Trophoblast cell (in vitro differentiated cells and primary cell): Measurements from ENCODE around the gene STKLD1.

Source experiments
- DNase-seq, 2 donors: peaks; one replicate each; pipeline ENCODE4 v3.0.0-alpha.2; 2016
- H2AFZ ChIP-seq: 2 replicates; pipeline ENCODE4 v1.6.1; 2013; ENCODE audit warnings: low read length, moderate library complexity, mild to moderate bottlenecking; ENCODE audit not compliant: insufficient read depth, poor library complexity
- H2AK5ac ChIP-seq: 2 replicates; pipeline ENCODE4 v1.6.1; 2013; ENCODE audit warnings: mild to moderate bottlenecking, low read length
- H2BK120ac ChIP-seq: 2 replicates; pipeline ENCODE4 v1.6.1; 2013; ENCODE audit warnings: low read length, mild to moderate bottlenecking, moderate library complexity; ENCODE audit not compliant: insufficient read depth, poor library complexity
- H2BK12ac ChIP-seq: 2 replicates; pipeline ENCODE4 v1.6.1; 2013; ENCODE audit warnings: mild to moderate bottlenecking, low read length, moderate library complexity
- H2BK5ac ChIP-seq: 2 replicates; pipeline ENCODE4 v1.6.1; 2013; ENCODE audit warnings: low read length, low read depth, moderate library complexity, mild to moderate bottlenecking; ENCODE audit not compliant: poor library complexity
- H3K14ac ChIP-seq: 2 replicates; pipeline ENCODE4 v1.6.1; 2013; ENCODE audit warnings: mild to moderate bottlenecking, low read length
- H3K18ac ChIP-seq: 2 replicates; pipeline ENCODE4 v1.6.1; 2013; ENCODE audit warnings: mild to moderate bottlenecking, low read length
- H3K23ac ChIP-seq: 2 replicates; pipeline ENCODE4 v1.6.1; 2013; ENCODE audit warnings: low read length
- H3K27ac ChIP-seq: 2 replicates; pipeline ENCODE4 v1.5.1; 2013; ENCODE audit warnings: low read depth, mild to moderate bottlenecking, inconsistent platforms, low read length, moderate library complexity
- H3K27me3 ChIP-seq: 2 replicates; pipeline ENCODE4 v1.6.1; 2013; ENCODE audit warnings: inconsistent platforms, mild to moderate bottlenecking, low read length, moderate library complexity; ENCODE audit not compliant: insufficient read depth
- H3K36me3 ChIP-seq, 2 experiments: 1 replicate in 1 of 2; 2 replicates in 1 of 2; pipeline ENCODE4 v1.6.1; 2013; ENCODE audit warnings: low read length in 2 of 2, mild to moderate bottlenecking in 2 of 2, moderate library complexity in 1 of 2; ENCODE audit not compliant: insufficient read depth in 2 of 2, control insufficient read depth in 1 of 2
- H3K4ac ChIP-seq: 2 replicates; pipeline ENCODE4 v1.6.1; 2013; ENCODE audit warnings: low read depth, mild to moderate bottlenecking, low read length, moderate library complexity
- H3K4me1 ChIP-seq, 2 experiments: 1 replicate in 1 of 2; 2 replicates in 1 of 2; pipeline ENCODE4 v1.6.1; 2013; ENCODE audit warnings: low read length in 2 of 2, mild to moderate bottlenecking in 2 of 2, moderate library complexity in 1 of 2; ENCODE audit not compliant: insufficient read depth in 2 of 2, control insufficient read depth in 1 of 2
- H3K4me2 ChIP-seq: 2 replicates; pipeline ENCODE4 v1.6.1; 2013; ENCODE audit warnings: inconsistent platforms, mild to moderate bottlenecking, low read length, moderate library complexity
- H3K4me3 ChIP-seq: 2 replicates; pipeline ENCODE4 v1.5.1; 2013; ENCODE audit warnings: mild to moderate bottlenecking, low read depth, low read length, inconsistent platforms
- H3K79me1 ChIP-seq: one replicate; pipeline ENCODE4 v1.6.1; 2013; ENCODE audit warnings: low read length
- H3K79me2 ChIP-seq: 2 replicates; pipeline ENCODE4 v1.6.1; 2013; ENCODE audit warnings: low read length, mild to moderate bottlenecking; ENCODE audit not compliant: control insufficient read depth, insufficient read depth, poor library complexity
- H3K9ac ChIP-seq: 2 replicates; pipeline ENCODE4 v1.6.1; 2013; ENCODE audit warnings: mild to moderate bottlenecking, low read length
- H3K9me3 ChIP-seq: 2 replicates; pipeline ENCODE4 v1.6.1; 2013; ENCODE audit warnings: low read depth, mild to moderate bottlenecking, control low read depth, inconsistent platforms, low read length; ENCODE audit not compliant: insufficient read depth
- H4K12ac ChIP-seq: 2 replicates; pipeline ENCODE4 v1.6.1; 2013; ENCODE audit warnings: low read depth, mild to moderate bottlenecking, low read length, moderate library complexity
- H4K8ac ChIP-seq: 2 replicates; pipeline ENCODE4 v1.6.1; 2013; ENCODE audit warnings: low read depth, mild to moderate bottlenecking, low read length, moderate library complexity
- H4K91ac ChIP-seq: one replicate; pipeline ENCODE4 v1.6.1; 2013; ENCODE audit warnings: low read depth, mild to moderate bottlenecking, low read length, moderate library complexity
- WGBS: extraction: QIAGEN DNeasy Blood & Tissue Kit; methylation state at CpG from one replicate; pipeline ENCODE4 v1.1.7; 2013; ENCODE audit warnings: missing lambda C conversion rate; ENCODE audit not compliant: insufficient read length, insufficient coverage; ENCODE audit errors: extremely low coverage; 5-methylcytosine and 5-hydroxymethylcytosine counted together

Gene STKLD1

GRCh38 chr9:133331221-133331620 is 44.9 kb upstream of the STKLD1 start:
- Histone ChIP-seq H4K12ac (no peak overlapping the region), H2BK12ac (no peak overlapping the region), H2BK120ac (no peak overlapping the region), H3K18ac (no peak overlapping the region), H3K4ac (no peak overlapping the region), H3K27me3 (no peaks in the 10 kb centered on the region), H3K4me2 (no peak overlapping the region), H3K4me1 (no peaks in the 10 kb centered on the region), H4K8ac (no peak overlapping the region), H3K9ac (no peak overlapping the region), H3K4me3 (no peak overlapping the region), H3K14ac (no peak overlapping the region), H2AK5ac (no peak overlapping the region), H3K36me3 (peaks cover 34 to 40% of the 10 kb centered on the region in 2 experiments), H3K79me1 (peaks cover 3% of the 10 kb centered on the region), H4K91ac (no peak overlapping the region), H2AFZ (no peak overlapping the region), H3K27ac (no peak overlapping the region), H2BK5ac (no peak overlapping the region), H3K23ac (no peak overlapping the region), H3K9me3 (peaks cover 2% of the 10 kb centered on the region), H3K79me2 (peaks cover 5% of the 10 kb centered on the region)
- WGBS = no CpG with 5 or more reads among the region's 19 CpGs
- no peak for DNase-seq

GRCh38 chr9:133331641-133332380 is 44.4 kb upstream of the STKLD1 start:
- H3K4me3 ChIP-seq = no peak overlapping the region
- no peak overlapping the region for H3K23ac ChIP-seq
- H2BK5ac ChIP-seq = no peak overlapping the region
- no peak overlapping the region for H2AK5ac ChIP-seq
- no peak overlapping the region for H2BK120ac ChIP-seq
- H3K9ac ChIP-seq = no peak overlapping the region
- peaks cover 6% of the 10 kb centered on the region for H3K79me1 ChIP-seq
- no peak overlapping the region for H3K4ac ChIP-seq
- no peak overlapping the region for H2AFZ ChIP-seq
- H4K12ac ChIP-seq = no peak overlapping the region
- H3K4me1 ChIP-seq = peaks cover 0 to 3% of the 10 kb centered on the region in 2 experiments
- peak; percentile 47 to 69 for DNase-seq
- no peaks in the 10 kb centered on the region for H3K27me3 ChIP-seq
- H3K9me3 ChIP-seq = peaks cover 2% of the 10 kb centered on the region
- peaks cover 5% of the 10 kb centered on the region for H3K79me2 ChIP-seq
- H3K4me2 ChIP-seq = no peak overlapping the region
- no peak overlapping the region for H3K18ac ChIP-seq
- no peak overlapping the region for H3K27ac ChIP-seq
- H3K14ac ChIP-seq = no peak overlapping the region
- no peak overlapping the region for H2BK12ac ChIP-seq
- H4K91ac ChIP-seq = no peak overlapping the region
- H4K8ac ChIP-seq = no peak overlapping the region
- WGBS = no CpG with 5 or more reads among the region's 57 CpGs
- H3K36me3 ChIP-seq = peaks cover 34 to 40% of the 10 kb centered on the region in 2 experiments

- H3K4ac ChIP-seq = no peak overlapping the region
- H3K9ac ChIP-seq = no peak overlapping the region
- H3K4me1 ChIP-seq = peaks cover 0 to 3% of the 10 kb centered on the region in 2 experiments
- H4K8ac ChIP-seq = no peak overlapping the region
- H3K18ac ChIP-seq = no peak overlapping the region
- H3K27ac ChIP-seq = no peak overlapping the region
- no peaks in the 10 kb centered on the region for H3K27me3 ChIP-seq
- H2BK120ac ChIP-seq = no peak overlapping the region
- H3K14ac ChIP-seq = no peak overlapping the region
- DNase-seq = no peak
- H2BK12ac ChIP-seq = no peak overlapping the region
- H3K4me2 ChIP-seq = no peak overlapping the region
- H2AFZ ChIP-seq = no peak overlapping the region
- peaks cover 34 to 40% of the 10 kb centered on the region in 2 experiments for H3K36me3 ChIP-seq
- H3K4me3 ChIP-seq = no peak overlapping the region
- peaks cover 5% of the 10 kb centered on the region for H3K79me2 ChIP-seq
- no peak overlapping the region for H2AK5ac ChIP-seq
- no peak overlapping the region for H3K23ac ChIP-seq
- no peak overlapping the region for H4K12ac ChIP-seq
- no CpG with 5 or more reads among the region's 20 CpGs for WGBS
- no peak overlapping the region for H2BK5ac ChIP-seq
- H4K91ac ChIP-seq = no peak overlapping the region
- peaks cover 2% of the 10 kb centered on the region for H3K9me3 ChIP-seq
- peaks cover 6% of the 10 kb centered on the region for H3K79me1 ChIP-seq
These were observed 43.8 kb upstream of the STKLD1 start for GRCh38 chr9:133332381-133332730.

GRCh38 chr9:133333011-133333410 is 43.2 kb upstream of the STKLD1 start:
- H2BK5ac ChIP-seq = no peak overlapping the region
- H3K79me1 ChIP-seq = peaks cover 6% of the 10 kb centered on the region
- H3K23ac ChIP-seq = no peak overlapping the region
- no peaks in the 10 kb centered on the region for H3K27me3 ChIP-seq
- no peak overlapping the region for H3K9ac ChIP-seq
- no CpG with 5 or more reads among the region's 11 CpGs for WGBS
- H2AK5ac ChIP-seq = no peak overlapping the region
- H3K4ac ChIP-seq = no peak overlapping the region
- no peak overlapping the region for H2BK12ac ChIP-seq
- H3K4me2 ChIP-seq = no peak overlapping the region
- no peak overlapping the region for H2AFZ ChIP-seq
- no peak overlapping the region for H3K18ac ChIP-seq
- peaks cover 5% of the 10 kb centered on the region for H3K79me2 ChIP-seq
- no peak overlapping the region for H3K14ac ChIP-seq
- no peak overlapping the region for H3K4me3 ChIP-seq
- no peak for DNase-seq
- no peak overlapping the region for H4K8ac ChIP-seq
- peaks cover 2% of the 10 kb centered on the region for H3K9me3 ChIP-seq
- H4K91ac ChIP-seq = no peak overlapping the region
- peaks cover 0 to 3% of the 10 kb centered on the region in 2 experiments for H3K4me1 ChIP-seq
- H3K27ac ChIP-seq = no peak overlapping the region
- peaks cover 34 to 40% of the 10 kb centered on the region in 2 experiments for H3K36me3 ChIP-seq
- H2BK120ac ChIP-seq = no peak overlapping the region
- H4K12ac ChIP-seq = no peak overlapping the region
